Heart left ventricle (tissue), 16 donors: ENCODE measurements around the gene ITK. TPM values are rescaled to one million over a fixed set of nuclear protein-coding genes. Genes with fewer than 3 reads are reported as not detected.

ENCODE experiments used
- ATAC-seq, 4 donors: fragments of 200-7000 bp; cut with Tn5 transposase; one replicate each; pipeline ENCODE4 v1.9.1; 2020 to 2022; ENCODE audit warnings: moderate library complexity in 4 of 4, mild to moderate bottlenecking in 3 of 4, moderate number of reproducible peaks in 1 of 4
- DNase-seq, 5 donors: peaks; one replicate each; pipeline ENCODE4 v3.0.0-alpha.2; 2020
- H3K27ac ChIP-seq, 12 donors: fragments of 200-600 bp; sonication (generic) in 4 of 12; one replicate each; pipeline versions ENCODE4 v1.5.0 to v1.8.0; 2016 to 2022; ENCODE audit warnings: mild to moderate bottlenecking in 2 of 12
- H3K27me3 ChIP-seq, 9 donors: fragments of 200-600 bp; sonication (generic) in 2 of 9; one replicate each; pipeline versions ENCODE4 v1.5.1 to v1.8.0; 2016 to 2022; ENCODE audit warnings: mild to moderate bottlenecking in 3 of 9
- H3K36me3 ChIP-seq, 9 donors: fragments of 200-600 bp; sonication (generic) in 2 of 9; one replicate each; pipeline versions ENCODE4 v1.5.0 to v1.8.0; 2018 to 2022; ENCODE audit warnings: mild to moderate bottlenecking in 2 of 9
- H3K4me1 ChIP-seq, 12 donors: fragments of 200-600 bp; sonication (generic) in 4 of 12; one replicate each; pipeline versions ENCODE4 v1.5.0 to v1.8.0; 2016 to 2022; ENCODE audit warnings: mild to moderate bottlenecking in 3 of 12
- H3K4me3 ChIP-seq, 12 donors: fragments of 200-600 bp; sonication (generic) in 4 of 12; one replicate each; pipeline versions ENCODE4 v1.5.0 to v1.8.0; 2017 to 2022; ENCODE audit warnings: mild to moderate bottlenecking in 9 of 12, moderate library complexity in 4 of 12
- H3K9me3 ChIP-seq, 12 donors: fragments of 200-600 bp; sonication (generic) in 4 of 12; one replicate each; pipeline versions ENCODE4 v1.5.0 to v1.8.0; 2016 to 2022; ENCODE audit warnings: mild to moderate bottlenecking in 1 of 12
- POLR2A ChIP-seq, 2 donors: fragments of 450-650 bp; IDR thresholded peaks; one replicate each; pipeline ENCODE4 v1.6.1; 2017; ENCODE audit warnings: antibody characterized with exemption in 2 of 2, mild to moderate bottlenecking in 2 of 2, moderate library complexity in 2 of 2
- WGBS, 4 donors: extraction: QIAGEN DNeasy Blood & Tissue Kit in 2 of 4; methylation state at CpG; one replicate each; pipeline versions ENCODE4 v1.1.5 to v1.1.7; 2013 to 2018; 5-methylcytosine and 5-hydroxymethylcytosine counted together
- intact Hi-C, 10 donors: fragments of 100-400 bp; cut with DNase I; formaldehyde crosslinking; loops; one replicate each; pipeline versions ENCODE4 v1.11.1 to v1.14.2; 2022
- polyA plus RNA-seq, 2 donors: library from polyadenylated mRNA; stranded (reverse); fragments of 200-250 nt; gene quantifications; one replicate each; pipeline ENCODE4 v1.2.3, GENCODE V29; 2013
- total RNA-seq, 9 donors: library from RNA; depleted of rRNA in 2 of 9; stranded (reverse); fragments of >200 nt in 2 of 9; fragmentation: NEBNext Ultra II Directional in 3 of 9; extraction: Animal tissue kit (Norgen Biotek cat#: 25700) in 3 of 9; gene quantifications; one replicate each; pipeline versions ENCODE4 v1.1.0 to v1.2.4, GENCODE V29; 2016 to 2023
- TF ChIP-seq, protein P1 (sequence below), 12 donors: fragments of 200-600 bp; sonication (generic) in 4 of 12; IDR thresholded peaks; one replicate each; pipeline versions ENCODE4 v1.5.0 to v1.8.0; 2018 to 2022; ENCODE audit warnings: antibody characterized with exemption in 12 of 12, mild to moderate bottlenecking in 5 of 12
- donor health status: ischemic (EF 13 %, LVEDD 7.1; RV severe dilation, severe dysfunction).
- donor health status: healthy with polysubstance abuse.
- donor health status: DM: no; HTN: yes; CAD: no.
- donor health status: DM: no; HTN: no; CAD: no.
- donor health status: ischemic (EF 25% LVEDD 6.9; RV normal size, moderate dysfunction).
- donor health status: ischemic (EF 25% LVEDD 5.7; RV mildly dilated, moderate dysfunction).
- donor health status: healthy.
- donor health status: DM: yes; HTN: yes; CAD: no.
- donor health status: ischemic (EF 35%, LVEDD 5.7; RV mildly dilated, moderate dysfunction).
- donor health status: nonischemic (EF 11% LVEDD 7.7; RV severe dilation, severe dysfunction).
- donor health status: DM: yes; HTN: yes; CAD: no.
- donor health status: PGD.
- donor health status: ischemic (EF 29% LVEDD 5.4; RV normal size, mild dysfunction).
- donor health status: nonischemic (EF 23%, LVEDD 6.1; RV moderate dilation, normal function).

Gene ITK
- total and polyA plus RNA-seq, 11 donors: 0.09 to 7.3 (median 0.42) TPM

DNA sequence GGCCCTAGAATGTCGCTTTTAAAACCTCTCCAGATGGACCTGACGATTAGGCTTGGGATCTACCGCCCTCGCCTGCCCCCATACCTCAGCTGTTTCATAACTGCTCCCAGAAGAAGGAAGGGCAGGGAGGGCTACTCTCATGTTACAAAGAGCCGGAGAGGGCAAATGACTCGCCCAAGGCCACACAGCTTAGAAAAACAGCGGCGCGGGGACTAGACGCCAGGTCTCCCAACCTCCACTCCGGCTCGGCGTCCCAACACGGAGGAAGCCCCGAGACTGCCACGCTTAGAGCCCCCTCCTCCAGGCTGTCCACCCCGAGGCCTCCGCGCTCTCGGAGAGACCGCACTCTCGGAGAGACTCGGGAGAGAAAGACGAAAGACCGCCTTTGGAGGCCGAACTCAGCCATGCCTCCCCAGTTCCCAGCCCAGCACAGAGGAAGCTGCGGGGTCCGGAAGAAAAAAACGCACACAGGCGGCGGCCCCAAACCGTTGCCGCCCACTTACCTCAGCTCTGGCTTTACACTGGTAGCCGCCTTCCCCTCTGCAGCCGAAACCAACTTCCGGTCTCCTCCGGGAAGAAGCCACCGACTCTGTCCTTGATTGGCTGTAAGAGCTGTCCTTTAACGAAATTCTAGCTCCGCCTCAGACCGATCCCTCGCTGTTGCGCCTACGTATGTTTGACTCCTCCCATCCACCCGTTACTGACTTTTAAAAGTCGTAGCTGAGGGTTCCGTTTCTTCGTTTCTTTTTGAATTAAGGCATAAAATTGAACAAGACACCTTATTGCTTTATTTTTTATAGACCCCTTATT, 38.1 kb upstream of the ITK start, which contains the start of gene MED7:
TSS of gene MED7 (minus strand) at position 549 of the 810 bp plus-strand sequence. CDS start 3,434 bp downstream, outside the sequence.
- 0 to 2% (median 1%) methylated on average over 23 to 48 of the region's 48 CpGs for WGBS, 4 donors

DNA sequence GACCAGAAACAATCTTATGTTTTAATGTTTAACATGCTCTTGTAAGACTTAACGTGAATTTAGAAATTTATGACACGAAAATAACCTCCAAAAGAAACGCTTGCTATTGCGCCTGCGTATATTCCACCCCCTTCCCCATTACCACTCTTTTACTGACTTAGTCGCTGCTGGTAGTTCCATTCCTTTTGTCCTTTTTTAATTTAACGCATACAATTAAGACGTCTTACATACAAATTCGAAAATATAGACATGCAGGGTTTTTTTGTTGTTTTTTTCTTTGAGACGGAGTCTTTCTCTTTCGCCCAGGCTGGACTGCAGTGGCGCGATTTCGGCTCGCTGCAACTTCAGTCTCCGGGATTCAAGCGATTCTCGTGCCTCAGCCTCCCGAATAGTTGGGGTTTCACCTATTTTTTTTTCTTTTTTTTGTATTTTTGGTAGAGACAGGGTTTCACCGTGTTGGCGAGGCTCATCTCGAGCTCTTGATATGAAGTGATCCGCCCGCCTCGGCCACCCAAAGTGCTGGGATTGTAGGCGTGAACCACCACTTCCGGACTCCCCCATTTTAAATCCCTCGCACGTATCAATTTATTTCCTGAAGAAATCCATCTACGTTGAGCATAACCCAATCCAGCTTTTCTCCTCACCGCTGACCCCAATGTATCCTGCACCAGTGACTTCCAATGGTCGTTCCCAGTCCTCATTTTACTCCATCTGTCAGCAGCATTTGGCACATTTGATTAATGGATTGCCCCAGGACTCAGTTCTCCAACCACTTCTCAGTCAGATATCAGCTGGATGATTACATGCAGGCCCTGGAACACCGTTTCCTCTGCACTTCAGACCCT, 37.3 kb upstream of the ITK start:
- intact Hi-C loops: loop anchor here in 2 of 10 donors (10.0 kb wide), 2 partner anchors 581 to 601 kb away; partner anchors contain the start of gene LSM11 (in 1 of the 2)
- peak overlapping the region; percentile 28 to 95 (median 86) for H3K4me3 ChIP-seq
- H3K27me3 ChIP-seq: no peaks in the 10 kb centered on the region
- peak overlapping the region; percentile 80 to 95 (median 90) for H3K27ac ChIP-seq
- ATAC-seq: peak; percentile 44 to 73 (median 68)
- DNase-seq: peak in 4 of 5 donors; percentile 35 to 75 (median 45)
- peaks cover 0 to 21% (median 9%) of the 10 kb centered on the region in 12 donors for H3K4me1 ChIP-seq
- peaks cover 0 to 13% (median 8%) of the 10 kb centered on the region in 9 donors for H3K36me3 ChIP-seq
- WGBS, 4 donors: 5 to 23% (median 11%) methylated on average over 33 of the region's 33 CpGs
- TF ChIP-seq POLR2A (IDR thresholded peaks at IDR 0.05): no peak
- TF ChIP-seq, protein P1, sequence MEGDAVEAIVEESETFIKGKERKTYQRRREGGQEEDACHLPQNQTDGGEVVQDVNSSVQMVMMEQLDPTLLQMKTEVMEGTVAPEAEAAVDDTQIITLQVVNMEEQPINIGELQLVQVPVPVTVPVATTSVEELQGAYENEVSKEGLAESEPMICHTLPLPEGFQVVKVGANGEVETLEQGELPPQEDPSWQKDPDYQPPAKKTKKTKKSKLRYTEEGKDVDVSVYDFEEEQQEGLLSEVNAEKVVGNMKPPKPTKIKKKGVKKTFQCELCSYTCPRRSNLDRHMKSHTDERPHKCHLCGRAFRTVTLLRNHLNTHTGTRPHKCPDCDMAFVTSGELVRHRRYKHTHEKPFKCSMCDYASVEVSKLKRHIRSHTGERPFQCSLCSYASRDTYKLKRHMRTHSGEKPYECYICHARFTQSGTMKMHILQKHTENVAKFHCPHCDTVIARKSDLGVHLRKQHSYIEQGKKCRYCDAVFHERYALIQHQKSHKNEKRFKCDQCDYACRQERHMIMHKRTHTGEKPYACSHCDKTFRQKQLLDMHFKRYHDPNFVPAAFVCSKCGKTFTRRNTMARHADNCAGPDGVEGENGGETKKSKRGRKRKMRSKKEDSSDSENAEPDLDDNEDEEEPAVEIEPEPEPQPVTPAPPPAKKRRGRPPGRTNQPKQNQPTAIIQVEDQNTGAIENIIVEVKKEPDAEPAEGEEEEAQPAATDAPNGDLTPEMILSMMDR (IDR thresholded peaks at IDR 0.05): no peak
- H3K9me3 ChIP-seq: no peaks in the 10 kb centered on the region

More for the DNA sequence above, 38.1 kb upstream of the ITK start, which contains the start of gene MED7:
- Histone ChIP-seq H3K9me3 (no peaks in the 10 kb centered on the region), H3K4me3 (peak within 1 kb of the TSS; percentile 65 to 95 (median 88)), H3K27ac (peak within 1 kb of the TSS; percentile 80 to 95 (median 90)), H3K4me1 (peaks cover 0 to 21% (median 9%) of the 10 kb centered on the region in 12 donors), H3K27me3 (no peaks in the 10 kb centered on the region), H3K36me3 (peaks cover 0 to 21% (median 17%) of the 10 kb centered on the region in 9 donors)
- TF ChIP-seq, protein P1 (IDR thresholded peaks at IDR 0.05): no peak
- peak; percentile 59 to 85 for TF ChIP-seq POLR2A (IDR thresholded peaks at IDR 0.05)
- DNase-seq (peak; percentile 92 to 97 (median 95)), ATAC-seq (peak; percentile 98 to 99 (median 99))
- intact Hi-C loops: loop anchor here in 2 of 10 donors (10.0 kb wide), 2 partner anchors 582 to 602 kb away; partner anchors contain the start of gene LSM11 (in 1 of the 2)

DNA sequence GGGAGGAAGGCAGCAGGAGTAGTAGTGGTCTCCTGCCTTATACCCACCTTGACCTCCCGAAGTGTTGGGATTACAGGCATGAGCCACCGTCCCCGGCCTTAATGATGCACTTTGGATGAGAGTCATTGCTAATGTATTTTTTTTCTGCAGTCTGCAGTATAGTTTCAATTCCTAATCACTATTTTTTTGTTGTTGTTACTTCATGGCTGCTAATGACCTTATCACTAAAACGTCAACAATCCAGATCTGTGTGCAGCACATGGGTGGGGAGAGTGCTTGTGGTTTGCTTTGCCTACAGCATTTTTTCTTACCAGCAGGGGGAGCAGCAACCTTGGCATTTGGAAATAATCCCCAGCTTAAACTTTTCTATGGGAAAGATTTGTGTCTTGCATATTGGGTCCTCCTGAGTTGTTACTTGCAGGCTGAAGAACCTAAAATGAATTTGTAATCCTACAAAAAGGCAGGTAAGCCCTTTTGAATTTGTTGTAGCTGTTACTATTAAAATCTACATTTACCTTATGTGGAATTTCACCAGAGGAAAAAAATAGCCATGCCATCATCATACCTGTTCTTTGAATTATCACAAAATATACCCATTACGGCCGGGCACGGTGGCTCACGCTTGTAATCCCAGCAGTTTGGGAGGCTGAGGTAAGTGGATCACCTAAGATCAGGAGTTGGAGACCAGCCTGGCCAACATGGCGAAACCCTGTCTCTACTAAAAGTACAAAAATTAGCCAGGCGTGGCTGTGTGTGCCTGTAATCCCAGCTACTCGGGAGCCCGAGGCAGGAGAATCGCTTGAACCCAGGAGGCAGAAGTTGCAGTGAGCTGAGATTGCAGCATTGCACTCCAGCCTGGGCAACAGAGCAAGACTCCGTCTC, 31.7 kb upstream of the ITK start:
- WGBS, 4 donors: 70 to 75% (median 72%) methylated on average over 14 of the region's 14 CpGs
- peak in 3 of 5 donors; percentile 46 to 62 (median 48) for DNase-seq

More for the DNA sequence above, 31.7 kb upstream of the ITK start:
- Histone ChIP-seq H3K4me1 (peaks cover 0 to 13% (median 3%) of the 10 kb centered on the region in 12 donors), H3K9me3 (no peaks in the 10 kb centered on the region), H3K4me3 (no peak overlapping the region), H3K36me3 (no peaks in the 10 kb centered on the region), H3K27me3 (no peaks in the 10 kb centered on the region), H3K27ac (no peak overlapping the region)
- ATAC-seq: peak in 3 of 4 donors; percentile 71 to 79 (median 74)
- TF ChIP-seq, protein P1 (IDR thresholded peaks at IDR 0.05): peak; percentile 72 to 95 (median 87)
- TF ChIP-seq POLR2A (IDR thresholded peaks at IDR 0.05): no peak
- intact Hi-C loops: loop anchor here in 7 of 10 donors (2.0 to 10.0 kb wide), 7 partner anchors 158 to 596 kb away; partner anchors contain the start of gene LSM11 (in 2 of the 7)
